ENCODE results near the gene SRRM4.

DNA sequence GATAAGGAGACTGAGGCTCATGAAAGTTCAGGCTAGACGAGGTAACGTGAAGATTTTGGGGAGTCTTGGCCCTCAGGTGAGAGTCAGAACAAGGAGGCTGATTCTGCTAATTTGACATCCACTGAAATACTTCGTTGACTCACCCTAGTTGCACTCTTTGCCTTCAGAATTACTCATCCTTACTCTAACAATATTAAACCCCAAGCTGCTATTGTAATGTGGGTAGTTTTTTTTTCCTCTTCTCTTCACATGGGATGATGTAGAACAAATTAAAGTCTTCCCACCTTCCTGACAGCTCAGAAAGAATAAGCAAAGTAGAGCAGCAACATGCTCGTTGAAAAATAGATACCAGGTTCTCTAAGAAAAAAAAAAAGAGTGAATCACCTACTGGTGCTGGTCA lies 22.0 kb upstream of the SRRM4 start:
- TF ChIP-seq, protein P1, sequence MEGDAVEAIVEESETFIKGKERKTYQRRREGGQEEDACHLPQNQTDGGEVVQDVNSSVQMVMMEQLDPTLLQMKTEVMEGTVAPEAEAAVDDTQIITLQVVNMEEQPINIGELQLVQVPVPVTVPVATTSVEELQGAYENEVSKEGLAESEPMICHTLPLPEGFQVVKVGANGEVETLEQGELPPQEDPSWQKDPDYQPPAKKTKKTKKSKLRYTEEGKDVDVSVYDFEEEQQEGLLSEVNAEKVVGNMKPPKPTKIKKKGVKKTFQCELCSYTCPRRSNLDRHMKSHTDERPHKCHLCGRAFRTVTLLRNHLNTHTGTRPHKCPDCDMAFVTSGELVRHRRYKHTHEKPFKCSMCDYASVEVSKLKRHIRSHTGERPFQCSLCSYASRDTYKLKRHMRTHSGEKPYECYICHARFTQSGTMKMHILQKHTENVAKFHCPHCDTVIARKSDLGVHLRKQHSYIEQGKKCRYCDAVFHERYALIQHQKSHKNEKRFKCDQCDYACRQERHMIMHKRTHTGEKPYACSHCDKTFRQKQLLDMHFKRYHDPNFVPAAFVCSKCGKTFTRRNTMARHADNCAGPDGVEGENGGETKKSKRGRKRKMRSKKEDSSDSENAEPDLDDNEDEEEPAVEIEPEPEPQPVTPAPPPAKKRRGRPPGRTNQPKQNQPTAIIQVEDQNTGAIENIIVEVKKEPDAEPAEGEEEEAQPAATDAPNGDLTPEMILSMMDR (IDR thresholded peaks at IDR 0.05 in 4 of 5, conservative IDR thresholded peaks at IDR 0.05 in 1 of 5), result no peak
- TF ChIP-seq POLR2A (IDR thresholded peaks at IDR 0.05), result no peak
